GM18502 (cell line): ENCODE measurements around the gene TLCD3A.

Experiments used
- ATAC-seq: cut with Tn5 transposase; IDR thresholded peaks from one replicate; pipeline ENCODE4 v1.9.1; 2021; ENCODE audit warnings: mild to moderate bottlenecking; ENCODE audit not compliant: unreplicated experiment, poor library complexity

The TLCD3A gene

GRCh38 chr17:705011-705410 lies 27.4 kb upstream of the TLCD3A start:
- ATAC-seq = no peak

- ATAC-seq = no peak
These were observed 26.5 kb upstream of the TLCD3A start for GRCh38 chr17:705863-706262.

GRCh38 chr17:708132-708531 lies 24.3 kb upstream of the TLCD3A start:
- ATAC-seq = no peak

GRCh38 chr17:718075-718474 lies 14.3 kb upstream of the TLCD3A start:
- ATAC-seq = no peak

GRCh38 chr17:720706-721539 lies 11.5 kb upstream of the TLCD3A start:
- no peak for ATAC-seq

- ATAC-seq = no peak
These were observed 10.9 kb upstream of the TLCD3A start for GRCh38 chr17:721540-721937.

- ATAC-seq = no peak
These were observed 7.3 kb upstream of the TLCD3A start for GRCh38 chr17:725084-725483.

- no peak for ATAC-seq
These were observed 6.7 kb upstream of the TLCD3A start for GRCh38 chr17:725746-726145.

GRCh38 chr17:726271-726919 lies 6.0 kb upstream of the TLCD3A start:
- no peak for ATAC-seq

- ATAC-seq = no peak
These were observed 3.5 kb upstream of the TLCD3A start for GRCh38 chr17:728911-729310.

GRCh38 chr17:731644-732066 lies 741 bp upstream of the TLCD3A start:
- ATAC-seq = no peak

GRCh38 chr17:732902-733720 lies 715 bp downstream of the TLCD3A start:
- no peak for ATAC-seq

- ATAC-seq = no peak
These were observed 1.3 kb downstream of the TLCD3A start for GRCh38 chr17:733743-734142.

- no peak for ATAC-seq
These were observed 5.2 kb downstream of the TLCD3A start for GRCh38 chr17:737561-738113.

GRCh38 chr17:740240-741017 lies 8.0 kb downstream of the TLCD3A start:
- peak; percentile 81 for ATAC-seq

- ATAC-seq = no peak
These were observed 9.9 kb downstream of the TLCD3A start for GRCh38 chr17:742147-742793.

GRCh38 chr17:743139-743538 lies 10.7 kb downstream of the TLCD3A start:
- ATAC-seq = no peak

GRCh38 chr17:744937-745336 lies 12.5 kb downstream of the TLCD3A start:
- ATAC-seq = no peak

GRCh38 chr17:745406-745805 lies 13.0 kb downstream of the TLCD3A start:
- no peak for ATAC-seq
